Measurements from ENCODE around the gene UQCRC1. TPM values are rescaled to one million over a fixed set of nuclear protein-coding genes. Genes with fewer than 3 reads are reported as not detected.
"Not testable (repeated sequence)": the region's sequence is repeated elsewhere in the genome, so short reads cannot be mapped to it uniquely, and the experiment has no call there.

UQCRC1 gene
- total and polyA plus RNA-seq, 7 donors: 199 to 828 (median 241) TPM

DNA sequence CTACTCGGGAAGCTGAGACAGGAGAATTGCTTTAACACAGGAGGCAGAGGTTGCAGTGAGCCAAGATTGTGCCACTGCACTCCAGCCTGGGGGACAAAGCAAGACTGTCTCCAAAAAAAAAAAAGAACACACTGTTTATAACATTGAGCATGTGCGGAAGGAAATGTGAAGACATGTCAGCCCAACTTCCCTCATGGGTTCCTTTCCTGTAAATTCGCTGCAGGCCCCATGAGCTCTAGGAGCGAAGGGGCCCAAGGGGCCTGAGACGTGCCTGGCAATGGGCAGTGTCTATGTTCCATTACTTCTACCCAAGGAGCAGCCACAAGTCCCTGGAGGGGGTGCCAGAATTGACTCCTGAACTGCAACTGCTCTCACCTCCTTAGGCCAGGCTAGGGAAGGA is 56.1 kb downstream of the UQCRC1 start:
- intact Hi-C loops (cut with DNase I): no loop called here
- H3K9me3 ChIP-seq: no peaks in the 10 kb centered on the region
- no peaks in the 10 kb centered on the region for H3K36me3 ChIP-seq
- WGBS, 2 donors: 82 to 86% methylated on average over 5 of the region's 5 CpGs
- H3K27ac ChIP-seq: no peak overlapping the region
- no peak overlapping the region for H3K4me3 ChIP-seq
- H3K27me3 ChIP-seq: no peaks in the 10 kb centered on the region
- H3K4me1 ChIP-seq: peaks cover 0 to 27% (median 19%) of the 10 kb centered on the region in 4 donors
- DNase-seq: no peak
- TF ChIP-seq POLR2AphosphoS5 (IDR thresholded peaks at IDR 0.05): no peak
- TF ChIP-seq, protein P1, sequence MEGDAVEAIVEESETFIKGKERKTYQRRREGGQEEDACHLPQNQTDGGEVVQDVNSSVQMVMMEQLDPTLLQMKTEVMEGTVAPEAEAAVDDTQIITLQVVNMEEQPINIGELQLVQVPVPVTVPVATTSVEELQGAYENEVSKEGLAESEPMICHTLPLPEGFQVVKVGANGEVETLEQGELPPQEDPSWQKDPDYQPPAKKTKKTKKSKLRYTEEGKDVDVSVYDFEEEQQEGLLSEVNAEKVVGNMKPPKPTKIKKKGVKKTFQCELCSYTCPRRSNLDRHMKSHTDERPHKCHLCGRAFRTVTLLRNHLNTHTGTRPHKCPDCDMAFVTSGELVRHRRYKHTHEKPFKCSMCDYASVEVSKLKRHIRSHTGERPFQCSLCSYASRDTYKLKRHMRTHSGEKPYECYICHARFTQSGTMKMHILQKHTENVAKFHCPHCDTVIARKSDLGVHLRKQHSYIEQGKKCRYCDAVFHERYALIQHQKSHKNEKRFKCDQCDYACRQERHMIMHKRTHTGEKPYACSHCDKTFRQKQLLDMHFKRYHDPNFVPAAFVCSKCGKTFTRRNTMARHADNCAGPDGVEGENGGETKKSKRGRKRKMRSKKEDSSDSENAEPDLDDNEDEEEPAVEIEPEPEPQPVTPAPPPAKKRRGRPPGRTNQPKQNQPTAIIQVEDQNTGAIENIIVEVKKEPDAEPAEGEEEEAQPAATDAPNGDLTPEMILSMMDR (IDR thresholded peaks at IDR 0.05): no peak
- TF ChIP-seq POLR2A (IDR thresholded peaks at IDR 0.05): no peak
- TF ChIP-seq EP300 (IDR thresholded peaks at IDR 0.05): no peak

DNA sequence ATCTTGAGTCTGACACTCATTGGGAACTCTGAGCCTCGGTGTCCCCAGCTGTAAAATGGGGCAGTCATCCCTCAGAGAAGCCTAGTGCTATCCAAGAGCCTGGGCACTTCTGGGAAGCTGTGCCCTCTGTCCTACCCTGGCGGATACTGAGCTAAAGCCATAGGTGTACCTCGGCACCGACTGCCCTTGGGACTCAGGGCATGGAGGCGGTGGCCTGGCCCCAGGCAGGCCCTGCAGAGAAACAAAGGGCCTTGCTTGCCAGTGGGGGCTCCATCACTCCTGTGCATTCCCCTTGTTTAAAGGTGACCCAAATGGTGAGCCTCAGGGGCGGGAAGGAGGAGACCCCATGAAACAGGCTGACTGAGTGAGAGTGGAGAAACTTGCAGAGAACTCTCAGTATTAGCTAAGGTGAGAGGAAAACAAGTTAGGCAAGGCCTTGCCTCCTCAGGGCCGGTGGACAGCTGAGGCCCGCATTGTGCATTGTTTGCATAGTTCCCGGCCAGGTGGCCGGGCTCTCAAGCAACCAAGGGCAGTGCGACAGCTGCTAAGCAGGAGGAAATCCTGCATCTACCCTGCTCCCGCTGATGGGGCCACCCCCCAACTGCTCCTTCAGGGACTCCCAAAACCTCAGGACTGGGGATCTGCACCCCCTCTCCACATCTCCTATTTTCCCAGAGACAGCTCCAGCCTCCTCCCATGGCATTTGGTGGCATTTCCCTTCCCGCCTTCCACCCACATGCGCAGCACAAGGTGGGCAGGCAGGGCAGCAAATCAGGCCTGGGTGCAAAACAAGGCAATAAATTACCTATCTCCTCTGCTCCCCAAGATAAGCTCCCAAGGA is 57.1 kb downstream of the UQCRC1 start:
- Histone ChIP-seq H3K27me3 (no peaks in the 10 kb centered on the region), H3K4me1 (peaks cover 0 to 16% (median 11%) of the 10 kb centered on the region in 4 donors), H3K27ac (no peak overlapping the region), H3K36me3 (peaks cover 0 to under 1% (median 0%) of the 10 kb centered on the region in 4 donors), H3K4me3 (no peak overlapping the region), H3K9me3 (no peaks in the 10 kb centered on the region)
- intact Hi-C loops (cut with DNase I): no loop called here
- WGBS, 2 donors: 53 to 78% methylated on average over 14 of the region's 14 CpGs
- TF ChIP-seq, protein P1 (IDR thresholded peaks at IDR 0.05): no peak
- no peak for TF ChIP-seq EP300 (IDR thresholded peaks at IDR 0.05)
- no peak for TF ChIP-seq POLR2A (IDR thresholded peaks at IDR 0.05)
- no peak for TF ChIP-seq POLR2AphosphoS5 (IDR thresholded peaks at IDR 0.05)
- DNase-seq: no peak

GRCh38 chr3:48551651-48552050 is 57.8 kb downstream of the UQCRC1 start:
- H3K4me3 ChIP-seq; DNase-seq; H3K27ac ChIP-seq; H3K9me3 ChIP-seq; intact Hi-C loops (cut with DNase I); H3K27me3 ChIP-seq; H3K36me3 ChIP-seq: not testable (repeated sequence)
- peaks cover 0 to 13% (median 8%) of the 10 kb centered on the region in 4 donors for H3K4me1 ChIP-seq
- whole genome bisulfite sequencing, 2 donors: 86 to 92% methylated on average over 7 of the region's 7 CpGs

Small RNA genes lying within 50 kb of the gene (small RNA-seq; reads per million reads assigned to genes)
- gene MIR6823: 0 reads per million in 3 donors

Other genes starting within 250 kb of the UQCRC1 start
- gene FBXW12, start 237.4 kb downstream of the UQCRC1 start, total RNA-seq: not detected
- gene FBXW12, start 237.4 kb downstream of the UQCRC1 start, polyA plus RNA-seq: not detected
- 100 to 1,000 TPM in 1 of 4 donors, 10 to 100 TPM in 3; 59.9 to 162 (median 79.7) TPM for gene PLXNB1, start 179.6 kb downstream of the UQCRC1 start, total RNA-seq
- gene PLXNB1, start 179.6 kb downstream of the UQCRC1 start, polyA plus RNA-seq: 10 to 100 TPM; 10.2 to 88.0 (median 10.4) TPM
- gene CCDC51, start 169.5 kb downstream of the UQCRC1 start, total RNA-seq: 10 to 100 TPM in 3 of 4 donors, 1 to 10 TPM in 1; 9.4 to 22.5 (median 13.1) TPM
- gene CCDC51, start 169.5 kb downstream of the UQCRC1 start, polyA plus RNA-seq: 10 to 100 TPM; 12.7 to 21.6 (median 18.6) TPM
- gene TMA7, start 169.4 kb downstream of the UQCRC1 start, total RNA-seq: 100 to 1,000 TPM; 146 to 352 (median 244) TPM
- gene TMA7, start 169.4 kb downstream of the UQCRC1 start, polyA plus RNA-seq: 100 to 1,000 TPM; 419 to 762 (median 624) TPM
- gene ATRIP, start 162.9 kb downstream of the UQCRC1 start, total RNA-seq: 1 to 10 TPM; 3.4 to 9.4 (median 5.2) TPM
- 1 to 10 TPM; 1.8 to 6.2 (median 2.4) TPM for gene ATRIP, start 162.9 kb downstream of the UQCRC1 start, polyA plus RNA-seq
- 10 to 100 TPM; 62.0 to 88.9 (median 74.7) TPM for gene SHISA5, start 105.5 kb downstream of the UQCRC1 start, total RNA-seq
- gene SHISA5, start 105.5 kb downstream of the UQCRC1 start, polyA plus RNA-seq: 100 to 1,000 TPM in 1 of 3 donors, 10 to 100 TPM in 2; 57.7 to 142 (median 60.1) TPM
- 1 to 10 TPM; 1.5 to 6.7 (median 2.7) TPM for gene PFKFB4, start 52.8 kb downstream of the UQCRC1 start, total RNA-seq
- 1 to 10 TPM; 4.2 to 8.0 (median 4.8) TPM for gene PFKFB4, start 52.8 kb downstream of the UQCRC1 start, polyA plus RNA-seq
- not detected for gene UCN2, start 45.9 kb downstream of the UQCRC1 start, total RNA-seq
- under 1 TPM in 1 of 3 donors, not detected in 2; 0.10 TPM for gene UCN2, start 45.9 kb downstream of the UQCRC1 start, polyA plus RNA-seq
- gene COL7A1, start 14.3 kb downstream of the UQCRC1 start, total RNA-seq: 1 to 10 TPM; 1.5 to 9.4 (median 2.6) TPM
- 10 to 100 TPM in 1 of 3 donors, 1 to 10 TPM in 2; 1.4 to 15.4 (median 3.0) TPM for gene COL7A1, start 14.3 kb downstream of the UQCRC1 start, polyA plus RNA-seq
- gene TMEM89, start 12.1 kb upstream of the UQCRC1 start, total RNA-seq: not detected
- 1 to 10 TPM in 1 of 3 donors, not detected in 2; 1.2 TPM for gene TMEM89, start 12.1 kb upstream of the UQCRC1 start, polyA plus RNA-seq
- gene SLC26A6, start 25.8 kb upstream of the UQCRC1 start, total RNA-seq: 10 to 100 TPM in 3 of 4 donors, 1 to 10 TPM in 1; 6.4 to 33.0 (median 17.0) TPM
- gene SLC26A6, start 25.8 kb upstream of the UQCRC1 start, polyA plus RNA-seq: 10 to 100 TPM in 1 of 3 donors, 1 to 10 TPM in 2; 9.0 to 70.8 (median 9.7) TPM
- 1 to 10 TPM in 2 of 4 donors, under 1 TPM in 2; 0.33 to 1.4 (median 0.72) TPM for gene CELSR3, start 53.2 kb upstream of the UQCRC1 start, total RNA-seq
- gene CELSR3, start 53.2 kb upstream of the UQCRC1 start, polyA plus RNA-seq: 1 to 10 TPM in 1 of 3 donors, under 1 TPM in 2; under 0.01 to 2.5 (median under 0.01) TPM
- 10 to 100 TPM in 3 of 4 donors, 1 to 10 TPM in 1; 7.7 to 29.3 (median 22.8) TPM for gene NCKIPSD, start 76.3 kb upstream of the UQCRC1 start, total RNA-seq
- gene NCKIPSD, start 76.3 kb upstream of the UQCRC1 start, polyA plus RNA-seq: 10 to 100 TPM; 10.2 to 17.7 (median 14.3) TPM
- 100 to 1,000 TPM in 1 of 4 donors, 10 to 100 TPM in 3; 39.0 to 109 (median 58.7) TPM for gene IP6K2, start 107.6 kb upstream of the UQCRC1 start, total RNA-seq
- 100 to 1,000 TPM in 1 of 3 donors, 10 to 100 TPM in 2; 77.9 to 142 (median 97.2) TPM for gene IP6K2, start 107.6 kb upstream of the UQCRC1 start, polyA plus RNA-seq
- gene PRKAR2A, start 238.2 kb upstream of the UQCRC1 start, total RNA-seq: 10 to 100 TPM; 23.9 to 64.5 (median 26.7) TPM
- 10 to 100 TPM in 2 of 3 donors, 1 to 10 TPM in 1; 9.6 to 19.1 (median 15.3) TPM for gene PRKAR2A, start 238.2 kb upstream of the UQCRC1 start, polyA plus RNA-seq

All from sigmoid colon (tissue), 7 donors.